ENCODE results near the gene ADM5. TPM values are rescaled to one million over a fixed set of nuclear protein-coding genes. Genes with fewer than 3 reads are reported as not detected.

The ADM5 gene
- total and polyA plus RNA-seq, 10 of the 15 experiments (the other 5 are each of a cell fraction or from before 2014, with no cell fraction given): 0.05 to 6.0 (median 1.2) TPM; not detected in 1

DNA sequence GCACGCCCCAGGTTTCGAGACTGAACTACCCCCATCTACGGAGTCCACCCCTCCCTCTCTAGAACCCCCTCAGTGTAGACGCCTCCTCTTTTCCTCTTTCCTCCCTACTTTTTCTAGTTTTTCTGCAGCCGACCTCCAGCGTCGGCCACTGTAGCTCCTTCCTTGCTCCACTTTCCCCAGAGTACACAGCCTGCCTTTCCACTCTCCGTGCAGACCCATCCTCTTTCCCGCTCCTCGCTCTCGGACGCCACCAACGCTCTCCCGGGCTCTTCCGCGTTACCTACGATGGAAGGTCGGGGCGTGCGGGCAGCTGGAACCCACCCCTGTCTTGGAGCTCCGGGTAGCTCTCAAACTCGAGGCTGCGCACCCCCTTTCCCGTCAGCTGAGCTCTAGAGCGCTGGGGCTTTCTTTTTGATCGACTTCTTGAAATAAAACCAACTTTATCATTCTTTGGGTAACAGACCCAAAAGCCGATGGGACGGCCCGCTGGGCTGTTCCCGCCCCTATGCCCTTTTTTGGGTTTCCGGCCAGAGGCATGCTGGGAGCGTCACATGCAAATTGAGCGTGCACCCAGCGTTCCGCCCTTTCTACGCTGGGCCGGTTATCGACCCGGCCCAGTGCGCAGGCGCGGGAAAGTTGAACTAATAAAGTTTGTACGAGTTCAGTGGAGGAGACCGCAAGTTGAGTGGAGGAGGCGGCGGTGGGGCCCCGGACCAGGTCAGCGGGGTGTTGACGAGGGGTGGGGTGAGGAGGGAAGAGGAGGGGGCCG lies 23.9 kb upstream of the ADM5 start, which contains the start of the genes BCL2L12 and IRF3 (continued):
- no peak for TF ChIP-seq GABPA (IDR thresholded peaks at IDR 0.05; ENCODE audit: low read depth)
- no peak for TF ChIP-seq WRNIP1 (IDR thresholded peaks at IDR 0.05; ENCODE audit: borderline replicate concordance, low read depth, low read length)
- no peak for TF ChIP-seq ZNF622 (IDR thresholded peaks at IDR 0.05)
- TF ChIP-seq MEF2B (IDR thresholded peaks at IDR 0.05; ENCODE audit: partially characterized antibody, poor library complexity, severe bottlenecking): no peak
- no peak for TF ChIP-seq BRCA1 (IDR thresholded peaks at IDR 0.05; ENCODE audit: low read depth, low read length)
- TF ChIP-seq ZNF274 (IDR thresholded peaks at IDR 0.05; ENCODE audit: insufficient read depth, insufficient read length): no peak
- no peak for TF ChIP-seq HDGF (IDR thresholded peaks at IDR 0.05)
- TF ChIP-seq RFX5 (IDR thresholded peaks at IDR 0.05; ENCODE audit: low read depth, low read length): no peak
- TF ChIP-seq GATAD2B (conservative IDR thresholded peaks at IDR 0.05; ENCODE audit: low read depth): no peak
- TF ChIP-seq HCFC1 (IDR thresholded peaks at IDR 0.05; ENCODE audit: low read length): peak; percentile 10
- TF ChIP-seq TCF3 (IDR thresholded peaks at IDR 0.05; ENCODE audit: borderline replicate concordance, insufficient read depth, low read depth, low read length): no peak
- no peak for TF ChIP-seq YBX1 (IDR thresholded peaks at IDR 0.05)
- no peak for TF ChIP-seq SKIL (IDR thresholded peaks at IDR 0.05; ENCODE audit: low read depth, poor library complexity, severe bottlenecking)
- TF ChIP-seq, protein P1, sequence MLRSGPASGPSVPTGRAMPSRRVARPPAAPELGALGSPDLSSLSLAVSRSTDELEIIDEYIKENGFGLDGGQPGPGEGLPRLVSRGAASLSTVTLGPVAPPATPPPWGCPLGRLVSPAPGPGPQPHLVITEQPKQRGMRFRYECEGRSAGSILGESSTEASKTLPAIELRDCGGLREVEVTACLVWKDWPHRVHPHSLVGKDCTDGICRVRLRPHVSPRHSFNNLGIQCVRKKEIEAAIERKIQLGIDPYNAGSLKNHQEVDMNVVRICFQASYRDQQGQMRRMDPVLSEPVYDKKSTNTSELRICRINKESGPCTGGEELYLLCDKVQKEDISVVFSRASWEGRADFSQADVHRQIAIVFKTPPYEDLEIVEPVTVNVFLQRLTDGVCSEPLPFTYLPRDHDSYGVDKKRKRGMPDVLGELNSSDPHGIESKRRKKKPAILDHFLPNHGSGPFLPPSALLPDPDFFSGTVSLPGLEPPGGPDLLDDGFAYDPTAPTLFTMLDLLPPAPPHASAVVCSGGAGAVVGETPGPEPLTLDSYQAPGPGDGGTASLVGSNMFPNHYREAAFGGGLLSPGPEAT (IDR thresholded peaks at IDR 0.05; ENCODE audit: low read depth): peak; percentile 33; the same call in 1 of the 2 replicates
- no peak for TF ChIP-seq DPF2 (IDR thresholded peaks at IDR 0.05)
- no peak for TF ChIP-seq JUNB (IDR thresholded peaks at IDR 0.05)
- no peak for TF ChIP-seq HDAC2 (IDR thresholded peaks at IDR 0.05)
- TF ChIP-seq ZNF592 (IDR thresholded peaks at IDR 0.05): no peak
- TF ChIP-seq JUND (IDR thresholded peaks at IDR 0.05; ENCODE audit: low read depth, low read length): 0 out of 2 replicates have a peak, but pooled peaks have one; percentile 1
- no peak for TF ChIP-seq EZH2 (IDR thresholded peaks at IDR 0.05; ENCODE audit: borderline replicate concordance, control insufficient read depth, low read depth, low read length)
- TF ChIP-seq ETV6 (conservative IDR thresholded peaks at IDR 0.05 in 1 of 2, IDR thresholded peaks at IDR 0.05 in 1 of 2; ENCODE audit: borderline replicate concordance in 1 of 2, low read depth in 1 of 2): no peak
- TF ChIP-seq SMARCA5 (IDR thresholded peaks at IDR 0.05): no peak
